Measurements from ENCODE around the gene LIPN. TPM values are rescaled to one million over a fixed set of nuclear protein-coding genes. Genes with fewer than 3 reads are reported as not detected.

LIPN gene
- total RNA-seq (under 1 TPM; 0.34 to 0.55 TPM), polyA plus RNA-seq (1 to 10 TPM in 1 of 2 donors, not detected in 1; 2.6 TPM)
- long read RNA-seq, donor 1: 0 reads
- long read RNA-seq, donor 2: 0 reads
- long read RNA-seq, donor 3: 0 reads
- long read RNA-seq, donor 4: 0 reads
- long read RNA-seq, donor 5: 0 reads

- Histone ChIP-seq H3K9ac (ENCODE audit: insufficient read depth in 1 of 2, low read length in 2 of 2) (no peak within 1 kb of the TSS), H3K9me3 (ENCODE audit: control insufficient read depth in 4 of 4, insufficient read depth in 3 of 4, low read length in 3 of 4) (no peaks in the 10 kb centered on the region), H3K4me3 (no peak within 1 kb of the TSS), H3K4me1 (ENCODE audit: control insufficient read depth in 5 of 5, insufficient read depth in 5 of 5, low read length in 5 of 5) (peaks cover 0 to 3% (median 0%) of the 10 kb centered on the region in 5 donors), H3K36me3 (ENCODE audit: control insufficient read depth in 4 of 4, insufficient read depth in 4 of 4, low read length in 4 of 4) (no peaks in the 10 kb centered on the region), H3K27ac (ENCODE audit: low read depth in 1 of 2, low read length in 1 of 2) (peak within 1 kb of the TSS in 1 of 2 donors; percentile 35), H3K27me3 (ENCODE audit: control insufficient read depth in 3 of 3, insufficient read depth in 3 of 3, low read length in 2 of 3) (no peaks in the 10 kb centered on the region)
- ATAC-seq (ENCODE audit: insufficient read depth, low FRiP score): no peak
- DNase-seq: peak in 1 of 3 donors; percentile 3
- WGBS, 2 donors: 65% methylated on average over 7 of the region's 7 CpGs
- TF ChIP-seq CTCF (IDR thresholded peaks at IDR 0.05; ENCODE audit: control extremely low read depth, extremely low read depth): no peak
Observed at GRCh38 chr10:88759366-88760101, at the start of gene LIPN. TSS of gene LIPN (plus strand) at chr10:88760020. CDS start at chr10:88761406, 1,386 bp downstream.

DNA sequence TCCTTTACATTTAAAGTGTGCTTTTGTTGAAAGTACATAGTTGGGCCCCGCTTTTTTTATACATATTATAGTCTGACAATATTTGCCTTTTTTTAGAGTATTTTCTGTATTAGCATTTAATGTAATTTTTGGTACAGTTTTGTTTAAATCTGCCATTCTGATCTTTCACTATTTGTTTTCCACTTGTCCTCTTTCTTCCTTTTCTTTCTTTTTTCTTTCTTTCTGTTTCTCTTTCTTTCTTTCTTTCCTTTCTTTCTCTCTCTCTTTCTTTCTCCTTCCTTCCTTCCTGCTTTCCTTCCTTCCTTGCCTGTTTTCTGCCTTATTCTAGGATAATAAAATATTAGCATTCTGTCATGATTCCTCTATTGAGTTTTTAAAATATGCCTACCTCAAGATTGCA is 44.3 kb upstream of the LIPN start:
- no peak overlapping the region for H3K4me3 ChIP-seq
- no peak overlapping the region for H3K9ac ChIP-seq (ENCODE audit: insufficient read depth in 1 of 2, low read length in 2 of 2)
- WGBS, 2 donors: 99 to 100% methylated on average over 1 of the region's 1 CpG
- H3K36me3 ChIP-seq (ENCODE audit: control insufficient read depth in 4 of 4, insufficient read depth in 4 of 4, low read length in 4 of 4): no peaks in the 10 kb centered on the region
- no peak for DNase-seq
- H3K27ac ChIP-seq (ENCODE audit: low read depth in 1 of 2, low read length in 1 of 2): no peak overlapping the region
- H3K27me3 ChIP-seq (ENCODE audit: control insufficient read depth in 3 of 3, insufficient read depth in 3 of 3, low read length in 2 of 3): no peaks in the 10 kb centered on the region
- no peak for ATAC-seq (ENCODE audit: insufficient read depth, low FRiP score)
- H3K4me1 ChIP-seq (ENCODE audit: control insufficient read depth in 5 of 5, insufficient read depth in 5 of 5, low read length in 5 of 5): no peaks in the 10 kb centered on the region
- no peaks in the 10 kb centered on the region for H3K9me3 ChIP-seq (ENCODE audit: control insufficient read depth in 4 of 4, insufficient read depth in 3 of 4, low read length in 3 of 4)
- no peak for TF ChIP-seq CTCF (IDR thresholded peaks at IDR 0.05; ENCODE audit: control extremely low read depth, extremely low read depth)

GRCh38 chr10:88721392-88721791 is 38.4 kb upstream of the LIPN start:
- Histone ChIP-seq H3K4me1 (ENCODE audit: control insufficient read depth in 5 of 5, insufficient read depth in 5 of 5, low read length in 5 of 5) (no peaks in the 10 kb centered on the region), H3K4me3 (no peak overlapping the region), H3K27ac (ENCODE audit: low read depth in 1 of 2, low read length in 1 of 2) (no peak overlapping the region), H3K27me3 (ENCODE audit: control insufficient read depth in 3 of 3, insufficient read depth in 3 of 3, low read length in 2 of 3) (no peaks in the 10 kb centered on the region), H3K9me3 (ENCODE audit: control insufficient read depth in 4 of 4, insufficient read depth in 3 of 4, low read length in 3 of 4) (no peaks in the 10 kb centered on the region), H3K9ac (ENCODE audit: insufficient read depth in 1 of 2, low read length in 2 of 2) (no peak overlapping the region), H3K36me3 (ENCODE audit: control insufficient read depth in 4 of 4, insufficient read depth in 4 of 4, low read length in 4 of 4) (no peaks in the 10 kb centered on the region)
- no peak for TF ChIP-seq CTCF (IDR thresholded peaks at IDR 0.05; ENCODE audit: control extremely low read depth, extremely low read depth)
- DNase-seq (no peak), ATAC-seq (ENCODE audit: insufficient read depth, low FRiP score) (no peak)
- 76 to 78% methylated on average over 4 of the region's 4 CpGs for WGBS, 2 donors
